Measurements from ENCODE around the gene AKNA. TPM values are rescaled to one million over a fixed set of nuclear protein-coding genes. Genes with fewer than 3 reads are reported as not detected.

AKNA gene
- total RNA-seq, 1 experiment from 2014 or later = 3.1 TPM

DNA sequence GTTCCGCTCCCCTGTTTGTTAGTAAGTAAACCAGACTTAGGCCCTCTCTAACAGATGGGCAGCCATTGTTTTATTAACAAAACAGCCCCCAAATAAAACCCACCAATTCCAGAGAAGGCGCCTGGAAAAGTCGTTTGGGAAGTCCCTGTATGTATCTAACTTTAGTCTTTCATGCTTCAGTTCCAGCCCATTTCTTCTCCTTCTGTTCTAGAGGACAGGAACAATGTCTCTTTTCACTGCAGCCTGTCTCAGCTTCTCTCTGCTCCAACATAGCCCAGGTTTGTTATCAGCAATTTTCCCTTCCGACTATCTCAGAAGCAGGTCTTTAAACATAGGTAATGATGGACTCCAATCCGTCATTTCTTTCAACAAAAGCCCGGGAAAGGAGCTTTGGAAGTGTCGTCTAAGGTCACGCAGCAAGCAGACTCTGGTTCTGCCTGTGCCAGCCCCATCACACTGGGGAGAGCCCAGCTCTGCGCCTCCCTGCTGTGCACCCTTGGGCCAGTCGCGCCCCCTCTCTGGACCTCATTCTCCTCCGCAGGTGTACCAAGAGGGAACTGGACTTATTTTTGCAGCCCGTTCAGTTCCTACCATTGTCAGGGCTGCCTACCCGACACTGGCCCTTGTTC, 9.6 kb upstream of the AKNA start:
- no peak for DNase-seq (ENCODE audit: low spot score)

DNA sequence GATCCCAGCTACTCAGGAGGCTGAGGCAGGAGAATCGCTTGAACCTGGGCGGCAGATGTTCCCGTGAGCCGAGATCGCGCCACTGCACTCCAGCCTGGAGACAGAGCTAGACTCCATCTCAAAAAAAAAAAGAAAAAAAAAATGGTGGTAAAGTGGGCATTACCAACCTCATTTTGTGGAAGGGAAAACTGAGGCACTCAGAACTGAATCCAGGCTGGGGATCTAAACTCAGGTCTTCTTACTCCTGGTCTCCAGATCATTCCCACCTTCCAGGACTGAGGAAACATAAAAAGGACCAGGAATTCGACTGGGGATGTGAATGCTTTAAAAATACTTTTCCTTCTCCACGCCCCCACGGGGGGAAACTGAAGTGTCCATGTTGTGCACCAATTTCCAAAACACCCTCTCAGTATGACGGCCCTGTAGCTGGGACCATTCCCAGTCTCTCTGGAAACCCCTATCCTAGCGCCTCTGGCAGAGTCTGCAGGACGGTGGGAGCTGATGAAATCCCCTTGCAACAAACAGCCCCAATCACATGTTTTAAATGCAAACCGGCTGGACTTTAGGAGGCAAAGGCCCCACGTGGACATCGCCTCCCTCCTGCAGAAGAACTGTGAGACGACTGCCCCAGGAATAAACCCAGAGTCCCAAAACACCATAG, 8.9 kb upstream of the AKNA start:
- DNase-seq (ENCODE audit: low spot score) = no peak

- no peak for DNase-seq (ENCODE audit: low spot score)
These were observed 8.0 kb upstream of the AKNA start for GRCh38 chr9:114395768-114396167.

DNA sequence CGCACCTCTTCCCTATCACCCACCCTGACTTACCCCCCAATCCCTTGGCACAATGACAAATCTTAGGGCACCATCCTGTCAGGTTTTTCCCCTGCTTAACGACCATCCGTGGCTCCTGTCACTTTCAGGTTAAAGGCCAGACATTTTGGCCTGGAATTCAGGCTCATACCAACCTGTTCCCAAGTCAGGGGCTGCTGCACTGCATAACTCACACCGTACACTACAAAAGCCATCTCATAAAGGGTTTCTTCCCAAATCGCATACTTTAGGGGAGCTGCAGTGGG, 7.5 kb upstream of the AKNA start:
- no peak for DNase-seq (ENCODE audit: low spot score)

GRCh38 chr9:114394523-114395333, 6.9 kb upstream of the AKNA start:
- DNase-seq (ENCODE audit: low spot score) = no peak

DNA sequence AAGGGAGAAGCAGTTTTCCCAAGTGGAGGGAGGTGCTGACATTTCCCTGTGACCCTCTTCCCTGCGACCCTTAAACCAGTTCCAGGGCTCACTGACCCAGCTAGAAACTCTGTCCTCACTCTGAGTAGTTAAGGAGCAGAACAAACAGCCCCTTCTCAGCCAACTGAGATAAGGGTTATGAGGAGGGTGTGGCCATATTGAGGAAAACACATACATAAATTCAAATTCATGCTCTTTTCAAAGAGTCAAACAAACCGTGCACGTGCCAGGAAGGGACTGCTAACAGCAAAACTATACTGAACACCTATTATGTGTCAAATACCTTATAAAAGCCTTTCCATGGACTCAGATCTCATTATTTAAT, 4.9 kb upstream of the AKNA start:
- DNase-seq (ENCODE audit: low spot score) = no peak

DNA sequence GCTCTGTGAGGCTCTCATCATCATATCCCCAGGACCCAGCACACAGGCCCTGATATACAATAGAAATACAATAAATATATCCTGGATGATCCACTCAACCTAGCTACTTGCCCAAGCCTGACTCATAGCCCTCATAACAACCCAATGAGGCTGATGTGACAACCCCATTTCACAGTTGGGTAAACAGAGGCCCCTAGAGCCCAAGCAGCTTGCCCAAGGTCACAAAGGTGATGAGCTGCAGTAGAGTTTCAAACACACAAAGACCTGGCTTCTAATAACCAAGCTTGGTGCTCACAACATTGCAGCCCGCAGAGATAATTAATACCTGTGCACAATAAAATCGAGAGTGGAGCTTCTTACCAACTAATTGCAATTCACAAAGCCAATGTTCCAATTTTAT, 3.2 kb upstream of the AKNA start:
- DNase-seq (ENCODE audit: low spot score) = no peak

DNA sequence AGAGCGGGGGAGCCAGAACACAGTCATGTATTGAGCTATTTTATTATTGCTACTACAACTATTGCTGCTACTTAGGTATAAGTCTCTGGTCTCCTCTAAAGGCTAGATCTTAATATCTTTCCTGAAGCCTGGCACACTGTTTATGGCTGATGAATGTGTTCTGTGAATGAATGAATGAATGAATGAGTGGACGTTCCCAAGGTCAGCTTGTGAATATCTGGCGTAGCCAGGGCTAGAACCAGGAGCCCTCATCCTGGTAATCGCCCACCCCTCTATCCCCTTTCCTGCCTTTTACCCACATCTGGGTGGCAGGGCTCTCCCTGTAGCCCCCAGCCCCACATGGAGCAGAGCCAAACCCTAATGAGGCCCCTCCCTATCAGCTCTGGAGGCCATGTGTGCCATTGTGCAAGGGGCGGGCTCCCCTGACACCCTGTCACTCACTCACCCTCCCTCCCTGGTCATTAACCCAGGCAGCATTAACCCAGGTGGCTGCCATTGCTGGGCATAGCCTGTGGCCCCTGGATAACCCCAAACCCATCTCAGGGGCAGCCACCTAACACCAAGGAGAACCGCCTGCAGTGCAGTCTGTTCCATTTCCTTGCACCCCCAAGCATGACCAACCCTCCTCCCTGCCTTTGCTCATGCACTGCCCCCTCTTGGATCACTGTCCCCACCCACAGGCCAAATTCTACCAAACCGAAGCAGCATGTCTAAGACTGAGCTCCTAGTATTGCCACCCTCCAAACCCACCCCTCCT, 2.0 kb upstream of the AKNA start:
- DNase-seq (ENCODE audit: low spot score) = no peak

- no peak for DNase-seq (ENCODE audit: low spot score)
These were observed 1.1 kb upstream of the AKNA start for GRCh38 chr9:114388764-114389375.

DNA sequence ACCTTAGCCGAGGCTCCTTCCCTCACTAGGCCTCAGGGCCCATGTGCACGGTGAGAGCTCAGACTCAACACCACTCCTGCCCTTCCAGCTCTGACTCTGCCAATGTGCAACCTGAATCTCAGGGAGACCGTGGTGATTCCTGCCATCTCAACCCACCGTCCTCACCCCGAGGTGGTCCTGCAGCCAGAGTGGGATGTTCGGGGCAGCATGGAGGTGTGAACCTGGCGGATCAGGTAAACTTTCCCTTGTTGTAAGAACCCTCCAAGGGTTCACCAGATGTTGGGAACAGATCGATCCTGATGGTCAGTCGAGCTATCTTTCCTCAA, 538 bp upstream of the AKNA start:
- no peak for DNase-seq (ENCODE audit: low spot score)

DNA sequence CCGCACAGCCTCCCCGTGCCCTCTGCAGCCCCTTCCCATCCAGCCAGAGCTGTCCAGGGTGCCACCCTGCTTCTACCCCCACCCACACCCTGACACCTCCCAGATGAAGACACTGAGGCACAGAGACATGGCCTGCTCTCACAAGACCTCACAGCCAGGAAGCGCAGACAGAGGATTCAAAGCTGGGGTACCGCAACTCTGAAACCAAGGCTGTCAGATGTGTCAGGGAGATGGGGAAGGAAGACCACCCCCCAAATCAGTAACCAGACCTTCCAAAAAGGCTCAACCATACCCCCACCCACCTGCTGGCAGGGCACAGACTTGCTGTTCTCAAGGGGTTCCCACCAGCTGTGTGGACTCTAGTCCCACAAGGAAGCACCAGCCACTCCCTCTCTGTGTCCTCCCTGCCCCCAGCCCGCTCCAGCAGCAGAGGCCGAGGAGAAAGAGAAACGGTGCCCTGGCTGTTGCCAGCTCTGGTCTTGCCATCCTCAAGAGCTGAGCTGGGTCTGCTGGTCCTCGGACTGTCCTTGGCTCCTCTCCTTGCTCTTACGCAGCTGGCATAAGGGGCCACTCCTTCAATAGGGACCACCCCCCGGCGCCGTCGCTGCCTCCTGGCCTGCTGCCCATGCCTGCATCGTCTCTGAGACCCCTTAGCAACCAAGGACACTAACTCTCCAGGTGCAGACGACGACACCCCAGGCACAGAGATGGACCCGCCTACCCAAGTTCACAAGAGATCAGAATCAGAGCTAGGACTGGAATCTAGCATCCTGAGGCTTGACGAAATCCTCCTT, 699 bp downstream of the AKNA start:
- DNase-seq (ENCODE audit: low spot score) = no peak

- DNase-seq (ENCODE audit: low spot score) = no peak
These were observed 1.4 kb downstream of the AKNA start for GRCh38 chr9:114386361-114386885.

DNA sequence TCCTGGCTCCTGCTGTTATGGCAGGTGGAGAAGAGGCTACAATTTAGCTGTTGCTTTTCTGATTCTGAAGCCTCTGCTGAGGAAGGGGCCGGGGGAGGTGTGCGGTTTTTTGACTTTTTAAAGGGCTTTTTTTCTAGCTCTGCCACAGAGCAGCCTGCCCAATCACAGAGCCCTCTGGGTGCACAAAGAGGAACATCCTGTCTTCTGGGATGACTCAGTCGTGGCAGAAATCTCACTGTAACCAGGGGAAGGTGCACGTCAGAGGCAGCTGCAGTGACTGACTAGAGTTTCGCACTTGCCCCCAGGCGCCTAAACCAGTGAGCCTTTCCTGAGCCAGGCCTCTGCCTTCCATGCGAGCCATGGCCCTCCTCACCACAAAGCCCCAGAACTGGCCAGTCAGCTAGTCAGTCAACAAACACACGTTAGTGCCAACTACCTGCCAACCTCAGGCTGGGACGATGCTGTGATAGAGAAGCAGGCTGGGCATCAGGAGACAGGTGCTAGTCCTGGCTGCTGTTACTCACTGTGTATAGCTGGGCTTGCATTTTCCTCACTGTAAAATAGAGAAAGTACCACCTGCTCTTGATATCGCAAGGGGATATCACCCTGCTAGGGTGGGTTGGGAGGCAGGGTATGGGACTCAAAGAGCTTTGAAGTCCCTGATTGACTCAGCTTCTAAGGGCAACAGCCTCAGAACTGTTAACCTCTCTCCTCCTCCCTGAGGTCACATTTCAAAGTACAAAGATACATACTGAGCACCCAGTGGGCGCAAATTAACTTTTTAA, 2.2 kb downstream of the AKNA start:
- peak; percentile 89 for DNase-seq (ENCODE audit: low spot score)

DNA sequence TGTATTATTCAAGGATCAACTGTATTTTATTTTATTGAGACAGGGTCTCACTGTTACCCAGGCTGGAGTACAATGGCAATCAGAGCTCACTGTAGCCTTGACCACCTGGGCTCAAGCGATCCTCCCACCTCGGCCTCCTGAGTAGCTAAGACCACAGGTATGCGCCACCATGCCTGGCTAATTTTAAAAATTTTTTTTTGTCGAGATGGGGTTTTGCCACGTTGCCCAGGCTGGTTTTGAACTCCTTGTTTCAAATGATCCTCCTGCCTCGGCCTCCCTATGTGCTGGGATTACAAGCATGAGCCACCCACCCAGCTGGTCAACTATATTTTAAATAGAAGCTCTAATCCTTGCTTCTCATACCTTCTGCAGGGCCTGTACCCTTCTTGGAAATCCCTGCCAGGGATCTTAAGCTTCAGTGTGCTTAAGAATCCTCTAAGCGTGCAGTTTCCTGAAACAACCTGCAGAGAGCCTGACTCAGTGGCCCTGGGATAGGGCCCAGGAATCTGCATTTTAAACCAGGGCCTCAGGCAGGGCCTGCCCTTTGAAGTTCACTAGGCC, 2.9 kb downstream of the AKNA start:
- no peak for DNase-seq (ENCODE audit: low spot score)

GRCh38 chr9:114384341-114384740, 3.4 kb downstream of the AKNA start:
- no peak for DNase-seq (ENCODE audit: low spot score)

- peak; percentile 13 for DNase-seq (ENCODE audit: low spot score)
These were observed 4.1 kb downstream of the AKNA start for GRCh38 chr9:114383521-114384231.

DNA sequence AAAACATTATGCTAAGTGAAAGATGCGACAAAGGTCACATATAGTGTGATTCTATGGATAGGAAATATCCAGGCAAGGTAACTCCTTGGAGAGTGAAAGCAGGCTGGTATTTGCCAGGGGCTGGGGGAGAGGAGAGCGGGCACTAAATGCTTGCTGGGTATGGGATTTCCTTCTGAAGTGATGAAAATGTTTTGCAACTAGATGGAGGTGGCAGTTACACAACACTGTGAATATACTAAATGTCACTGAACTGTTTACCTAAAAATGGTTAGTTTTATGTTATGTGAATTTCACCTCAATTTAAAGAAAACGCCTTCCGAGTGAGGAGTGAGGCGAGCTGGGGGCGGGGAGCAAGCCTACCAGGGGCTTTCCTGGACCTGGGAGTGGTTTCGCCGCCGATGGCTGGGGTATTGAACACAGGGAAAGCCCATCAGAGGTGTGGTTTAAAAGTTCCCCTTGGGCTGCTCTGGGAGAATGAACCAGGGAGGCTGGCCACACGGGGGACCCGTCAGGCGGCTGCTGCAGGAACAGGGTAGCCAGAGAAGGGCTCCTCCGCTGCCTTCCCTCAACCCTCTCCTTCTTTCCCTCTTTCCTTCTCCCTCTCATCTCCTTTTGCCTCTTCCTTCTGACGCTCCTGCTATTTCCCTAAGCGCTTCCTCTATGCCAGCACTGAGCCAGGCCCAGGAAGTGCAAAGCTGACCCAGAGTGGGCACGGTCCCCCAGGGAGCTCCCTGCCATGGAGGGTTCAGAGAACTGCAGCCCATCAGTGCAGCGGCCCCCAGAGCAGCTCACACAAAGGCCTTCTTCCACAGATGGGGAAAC, 4.9 kb downstream of the AKNA start:
- DNase-seq (ENCODE audit: low spot score) = no peak

- DNase-seq (ENCODE audit: low spot score) = no peak
These were observed 8.9 kb downstream of the AKNA start for GRCh38 chr9:114378883-114379282.

DNA sequence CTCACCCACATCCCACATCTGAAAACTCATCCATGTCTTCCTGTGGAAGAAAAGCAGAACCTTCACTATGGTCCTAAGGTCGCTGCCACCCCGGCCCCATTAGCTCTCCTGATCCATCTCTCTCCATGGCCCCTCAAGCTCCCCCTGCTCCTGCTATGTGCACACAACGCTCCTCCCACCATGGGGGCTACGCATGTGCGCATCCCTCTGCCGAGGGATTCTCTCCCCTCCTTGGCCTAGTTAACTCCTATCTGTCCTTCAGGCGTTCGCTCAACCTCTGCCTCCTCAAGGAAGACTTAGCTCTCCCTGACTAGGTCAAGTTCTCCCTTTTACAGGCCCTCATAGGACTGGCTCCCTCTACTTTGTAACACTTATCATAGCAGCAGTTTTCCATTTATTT, 9.8 kb downstream of the AKNA start:
- DNase-seq (ENCODE audit: low spot score) = no peak
